HL-60 (cell line): Measurements from ENCODE around the gene ECHDC3.

Experiments used
- CTCF ChIP-seq: IDR thresholded peaks from one replicate; pipeline ENCODE4 v1.5.1; 2011; ENCODE audit warnings: low read length, control low read depth, inconsistent platforms; ENCODE audit not compliant: insufficient read depth
- GABPA ChIP-seq: IDR thresholded peaks from 2 replicates; pipeline ENCODE4 v1.6.1; 2012; ENCODE audit warnings: low read depth
- POLR2AphosphoS5 ChIP-seq: IDR thresholded peaks from 2 replicates; pipeline ENCODE4 v1.6.1; 2012; ENCODE audit warnings: low read depth
- SPI1 ChIP-seq: IDR thresholded peaks from 2 replicates; pipeline ENCODE4 v1.6.1; 2012; ENCODE audit warnings: low read depth, mild to moderate bottlenecking, borderline replicate concordance
- TF ChIP-seq, protein P1 (sequence below): IDR thresholded peaks from 2 replicates; pipeline ENCODE4 v1.6.1; 2012; ENCODE audit warnings: low read depth; ENCODE audit not compliant: insufficient replicate concordance

DNA sequence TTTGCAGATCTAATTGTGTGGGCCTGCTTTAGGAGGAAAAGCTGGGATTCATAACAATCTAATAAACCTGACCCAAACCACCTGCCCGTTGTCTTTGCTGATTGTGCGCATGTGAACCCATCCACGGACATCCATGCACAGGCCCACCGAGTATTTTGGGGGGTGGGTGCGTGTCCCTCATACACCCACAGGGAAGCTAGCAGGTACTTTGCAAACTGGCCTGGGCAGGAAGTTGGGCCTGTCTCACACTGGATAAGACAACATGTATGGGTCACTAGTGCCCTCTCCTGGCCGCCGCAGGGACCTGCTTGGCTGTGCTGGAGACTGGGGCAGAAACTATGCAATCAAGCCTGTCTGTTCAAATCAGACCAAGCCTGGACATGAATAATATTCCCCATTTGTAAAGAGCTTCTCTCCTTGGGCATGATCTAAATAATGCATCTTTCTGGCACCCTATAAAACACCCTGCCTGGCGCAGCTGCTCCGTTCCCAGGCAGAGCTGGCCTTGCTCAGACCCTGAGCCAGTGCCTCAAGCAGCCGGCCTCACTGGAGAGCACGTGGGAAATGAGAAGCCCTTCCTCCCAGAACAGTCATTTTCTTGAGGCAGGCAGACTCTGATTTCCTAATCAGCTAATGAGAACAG is 15.8 kb downstream of the ECHDC3 start:
- peak; percentile 70 for TF ChIP-seq CTCF
- TF ChIP-seq, protein P1, sequence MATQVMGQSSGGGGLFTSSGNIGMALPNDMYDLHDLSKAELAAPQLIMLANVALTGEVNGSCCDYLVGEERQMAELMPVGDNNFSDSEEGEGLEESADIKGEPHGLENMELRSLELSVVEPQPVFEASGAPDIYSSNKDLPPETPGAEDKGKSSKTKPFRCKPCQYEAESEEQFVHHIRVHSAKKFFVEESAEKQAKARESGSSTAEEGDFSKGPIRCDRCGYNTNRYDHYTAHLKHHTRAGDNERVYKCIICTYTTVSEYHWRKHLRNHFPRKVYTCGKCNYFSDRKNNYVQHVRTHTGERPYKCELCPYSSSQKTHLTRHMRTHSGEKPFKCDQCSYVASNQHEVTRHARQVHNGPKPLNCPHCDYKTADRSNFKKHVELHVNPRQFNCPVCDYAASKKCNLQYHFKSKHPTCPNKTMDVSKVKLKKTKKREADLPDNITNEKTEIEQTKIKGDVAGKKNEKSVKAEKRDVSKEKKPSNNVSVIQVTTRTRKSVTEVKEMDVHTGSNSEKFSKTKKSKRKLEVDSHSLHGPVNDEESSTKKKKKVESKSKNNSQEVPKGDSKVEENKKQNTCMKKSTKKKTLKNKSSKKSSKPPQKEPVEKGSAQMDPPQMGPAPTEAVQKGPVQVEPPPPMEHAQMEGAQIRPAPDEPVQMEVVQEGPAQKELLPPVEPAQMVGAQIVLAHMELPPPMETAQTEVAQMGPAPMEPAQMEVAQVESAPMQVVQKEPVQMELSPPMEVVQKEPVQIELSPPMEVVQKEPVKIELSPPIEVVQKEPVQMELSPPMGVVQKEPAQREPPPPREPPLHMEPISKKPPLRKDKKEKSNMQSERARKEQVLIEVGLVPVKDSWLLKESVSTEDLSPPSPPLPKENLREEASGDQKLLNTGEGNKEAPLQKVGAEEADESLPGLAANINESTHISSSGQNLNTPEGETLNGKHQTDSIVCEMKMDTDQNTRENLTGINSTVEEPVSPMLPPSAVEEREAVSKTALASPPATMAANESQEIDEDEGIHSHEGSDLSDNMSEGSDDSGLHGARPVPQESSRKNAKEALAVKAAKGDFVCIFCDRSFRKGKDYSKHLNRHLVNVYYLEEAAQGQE: no peak
- TF ChIP-seq GABPA: no peak
- TF ChIP-seq POLR2AphosphoS5: no peak
- TF ChIP-seq SPI1: no peak
